CD14-positive monocyte (primary cell): Measurements from ENCODE around the gene KLRC1. TPM values are rescaled to one million over a fixed set of nuclear protein-coding genes. Genes with fewer than 3 reads are reported as not detected.
"Not testable (repeated sequence)": the region's sequence is repeated elsewhere in the genome, so short reads cannot be mapped to it uniquely, and the experiment has no call there.

ENCODE experiments used
- DNase-seq, 3 donors: peaks; one replicate each; pipeline ENCODE4 v3.0.0-alpha.2; 2011 to 2022
- H2AFZ ChIP-seq: 2 replicates; pipeline ENCODE4 v1.6.0; 2012; ENCODE audit warnings: mild to moderate bottlenecking, low read depth, low read length, inconsistent platforms; ENCODE audit not compliant: insufficient read depth, poor library complexity, severe bottlenecking
- H3K27ac ChIP-seq, 2 donors: 1 replicate in 1 of 2; 2 replicates in 1 of 2; pipeline ENCODE4 v1.5.1; 2012 to 2013; ENCODE audit warnings: low read length in 2 of 2, control low read depth in 1 of 2, inconsistent platforms in 1 of 2, low read depth in 1 of 2, mild to moderate bottlenecking in 1 of 2
- H3K27me3 ChIP-seq, 2 donors: one replicate each; pipeline versions ENCODE4 v1.6.0 to v1.6.1; 2011 to 2013; ENCODE audit warnings: low read length in 2 of 2; ENCODE audit not compliant: control insufficient read depth in 2 of 2, insufficient read depth in 2 of 2
- H3K36me3 ChIP-seq, 2 donors: replicated peaks in 1 of 2; 1 replicate in 1 of 2; 2 replicates in 1 of 2; pipeline versions ENCODE4 v1.5.1 to v1.6.1; 2012 to 2013; ENCODE audit warnings: low read length in 2 of 2, control low read depth in 1 of 2, inconsistent platforms in 1 of 2, mild to moderate bottlenecking in 1 of 2; ENCODE audit not compliant: insufficient read depth in 2 of 2, control insufficient read depth in 1 of 2
- H3K4me1 ChIP-seq, 2 donors: 1 replicate in 1 of 2; 2 replicates in 1 of 2; pipeline versions ENCODE4 v1.5.1 to v1.6.1; 2012 to 2013; ENCODE audit warnings: low read length in 2 of 2, control low read depth in 1 of 2, inconsistent platforms in 1 of 2, mild to moderate bottlenecking in 1 of 2, moderate library complexity in 1 of 2; ENCODE audit not compliant: insufficient read depth in 2 of 2, control insufficient read depth in 1 of 2
- H3K4me2 ChIP-seq: replicated peaks from 2 replicates; pipeline ENCODE3; 2012; ENCODE audit warnings: low read length, moderate library complexity, mild to moderate bottlenecking; ENCODE audit not compliant: poor library complexity, severe bottlenecking; ENCODE audit errors: extremely low read depth
- H3K4me3 ChIP-seq, 3 experiments: fragments of 200-600 bp in 1 of 3; sonication (generic) in 1 of 3; replicated peaks in 1 of 3; 1 replicate in 2 of 3; 2 replicates in 1 of 3; pipeline ENCODE4 v1.5.1; 2011 to 2013; ENCODE audit warnings: low read length in 3 of 3, mild to moderate bottlenecking in 3 of 3, control low read depth in 2 of 3, low read depth in 2 of 3, inconsistent platforms in 1 of 3, moderate library complexity in 1 of 3
- H3K79me2 ChIP-seq: 2 replicates; pipeline ENCODE4 v1.6.0; 2012; ENCODE audit warnings: mild to moderate bottlenecking, control low read depth, inconsistent platforms, low read length, moderate library complexity; ENCODE audit not compliant: insufficient read depth
- H3K9ac ChIP-seq: 2 replicates; pipeline ENCODE4 v1.6.0; 2017; ENCODE audit warnings: low read length, mild to moderate bottlenecking; ENCODE audit not compliant: insufficient read depth, poor library complexity, severe bottlenecking
- H3K9me3 ChIP-seq, 2 donors: replicated peaks in 1 of 2; 1 replicate in 1 of 2; 2 replicates in 1 of 2; pipeline versions ENCODE4 v1.5.1 to v1.6.1; 2012 to 2013; ENCODE audit warnings: low read length in 2 of 2, control low read depth in 1 of 2; ENCODE audit not compliant: control insufficient read depth in 1 of 2, insufficient read depth in 1 of 2
- H4K20me1 ChIP-seq: 2 replicates; pipeline ENCODE4 v1.6.0; 2012; ENCODE audit warnings: mild to moderate bottlenecking, low read length, control low read depth, moderate library complexity; ENCODE audit not compliant: insufficient read depth
- H3K27ac Mint-ChIP-seq, 7 donors: one replicate each; pipeline ENCODE4 v1.8.0; 2020; ENCODE audit warnings: mild to moderate bottlenecking in 7 of 7, mixed read lengths in 7 of 7, moderate library complexity in 6 of 7, inconsistent platforms in 2 of 7
- H3K27me3 Mint-ChIP-seq, 3 donors: one replicate each; pipeline ENCODE4 v1.8.0; 2021 to 2022; ENCODE audit warnings: low read depth in 3 of 3, mild to moderate bottlenecking in 3 of 3, mixed read lengths in 3 of 3, moderate library complexity in 3 of 3, inconsistent platforms in 1 of 3
- H3K36me3 Mint-ChIP-seq, 2 donors: one replicate each; pipeline ENCODE4 v1.8.0; 2020; ENCODE audit warnings: mixed read lengths in 2 of 2, inconsistent platforms in 1 of 2, mild to moderate bottlenecking in 1 of 2
- H3K4me1 Mint-ChIP-seq: one replicate; pipeline ENCODE4 v1.8.0; 2020; ENCODE audit warnings: mild to moderate bottlenecking, mixed read lengths
- H3K4me3 Mint-ChIP-seq, 2 donors: one replicate each; pipeline ENCODE4 v1.8.0; 2020; ENCODE audit warnings: mild to moderate bottlenecking in 2 of 2, mixed read lengths in 2 of 2, moderate library complexity in 1 of 2
- H3K9me3 Mint-ChIP-seq, 7 donors: one replicate each; pipeline ENCODE4 v1.8.0; 2020 to 2022; ENCODE audit warnings: mixed read lengths in 7 of 7, mild to moderate bottlenecking in 6 of 7, moderate library complexity in 6 of 7, inconsistent platforms in 2 of 7
- WGBS: methylation state at CpG from one replicate; pipeline ENCODE4 v1.1.5; 2013; ENCODE audit warnings: missing lambda C conversion rate; ENCODE audit not compliant: insufficient coverage; 5-methylcytosine and 5-hydroxymethylcytosine counted together
- intact Hi-C, 2 donors: fragments of 100-400 bp; cut with micrococcal nuclease; formaldehyde crosslinking; loops; one replicate each; pipeline versions ENCODE4 v1.15.0 to v1.15.1; 2023
- polyA plus RNA-seq, 3 donors: library from polyadenylated mRNA; depleted of rRNA in 1 of 3; unstranded in 2 of 3; stranded (reverse) in 1 of 3; fragments of 300-500 nt in 2 of 3; fragments of >200 nt in 1 of 3; fragmentation: Illumina TruSeq in 2 of 3; gene quantifications; 1 replicate in 2 of 3; 2 replicates in 1 of 3; pipeline ENCODE4 v1.2.3, GENCODE V29; 2012 to 2021

The KLRC1 gene
- polyA plus RNA-seq, 3 donors: not detected

DNA sequence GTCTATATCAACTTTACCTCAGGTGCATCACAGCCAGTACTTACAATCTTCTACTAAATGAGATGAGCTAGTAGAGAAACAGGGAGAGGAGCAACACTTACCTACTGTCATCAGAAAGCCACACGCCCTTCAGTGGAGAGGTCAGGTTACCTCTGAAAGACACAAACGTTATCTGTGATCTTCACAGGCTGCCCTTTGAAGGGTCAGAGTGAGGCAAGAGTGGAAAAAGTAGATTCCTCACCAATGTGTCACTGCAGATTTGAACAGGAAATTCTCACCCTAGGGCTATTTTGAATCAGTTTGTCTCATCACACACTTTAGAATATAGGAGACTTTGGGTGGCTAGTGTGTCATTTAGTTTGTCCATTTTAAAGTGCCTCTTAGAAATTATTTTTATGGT lies 15.6 kb downstream of the KLRC1 start:
- H3K9ac ChIP-seq, H3K27me3 Mint-ChIP-seq, H3K4me3 Mint-ChIP-seq, H3K9me3 Mint-ChIP-seq, H3K79me2 ChIP-seq, H3K9me3 ChIP-seq, H3K27me3 ChIP-seq, DNase-seq, H3K4me3 ChIP-seq, H3K27ac Mint-ChIP-seq, H3K4me2 ChIP-seq, H3K4me1 Mint-ChIP-seq, H3K36me3 ChIP-seq, H3K36me3 Mint-ChIP-seq, H3K27ac ChIP-seq, H3K4me1 ChIP-seq, intact Hi-C loops, H2AFZ ChIP-seq, H4K20me1 ChIP-seq: not testable (repeated sequence)
- no CpG with 5 or more reads among the region's 2 CpGs for WGBS

GRCh38 chr12:10435816-10436215 lies 17.4 kb downstream of the KLRC1 start, which contains the start of gene KLRC2:
Gene KLRC2, minus strand, starts transcription at chr12:10436010. Its CDS starts 24 bp downstream, at chr12:10435986.
- H3K36me3 ChIP-seq, H3K9ac ChIP-seq, H2AFZ ChIP-seq, H3K27ac Mint-ChIP-seq, H3K4me3 Mint-ChIP-seq, H3K27me3 Mint-ChIP-seq, H3K79me2 ChIP-seq, H4K20me1 ChIP-seq, H3K9me3 Mint-ChIP-seq, H3K9me3 ChIP-seq, intact Hi-C loops, H3K4me3 ChIP-seq, H3K27ac ChIP-seq, DNase-seq, H3K4me1 Mint-ChIP-seq, H3K27me3 ChIP-seq, H3K36me3 Mint-ChIP-seq, H3K4me1 ChIP-seq, H3K4me2 ChIP-seq: not testable (repeated sequence)
- WGBS: no CpG with 5 or more reads among the region's 3 CpGs

GRCh38 chr12:10430623-10431022 lies 22.6 kb downstream of the KLRC1 start:
- H3K4me3 Mint-ChIP-seq, H4K20me1 ChIP-seq, H3K36me3 ChIP-seq, H3K79me2 ChIP-seq, H3K27ac Mint-ChIP-seq, H3K27me3 ChIP-seq, DNase-seq, H2AFZ ChIP-seq, H3K4me1 Mint-ChIP-seq, H3K4me2 ChIP-seq, H3K9me3 ChIP-seq, H3K4me1 ChIP-seq, H3K4me3 ChIP-seq, intact Hi-C loops, H3K9ac ChIP-seq, H3K9me3 Mint-ChIP-seq, H3K36me3 Mint-ChIP-seq, H3K27ac ChIP-seq, H3K27me3 Mint-ChIP-seq: not testable (repeated sequence)
- no CpG with 5 or more reads among the region's 4 CpGs for WGBS

DNA sequence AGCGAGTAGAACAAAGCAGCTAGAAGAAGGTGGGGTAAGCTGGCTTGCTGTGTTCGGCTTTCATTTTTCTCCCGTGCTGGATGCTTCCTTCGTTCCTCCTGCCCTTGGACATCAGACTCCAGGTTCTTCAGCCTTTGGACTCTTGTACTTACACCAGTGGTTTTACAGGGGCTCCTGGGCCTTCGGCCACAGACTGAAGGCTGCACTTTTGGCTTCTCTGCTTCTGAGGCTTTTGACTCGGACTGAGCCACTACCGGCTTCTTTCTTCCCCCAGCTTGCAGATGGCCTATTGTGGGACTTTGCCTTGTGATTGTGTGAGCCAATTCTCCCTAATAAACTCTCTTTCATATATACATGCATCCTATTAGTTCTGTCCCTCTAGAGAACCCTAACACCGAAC lies 27.2 kb downstream of the KLRC1 start:
- H3K4me1 ChIP-seq, H3K36me3 Mint-ChIP-seq, H3K4me3 Mint-ChIP-seq, H3K36me3 ChIP-seq, H3K9me3 ChIP-seq, H3K4me1 Mint-ChIP-seq, H4K20me1 ChIP-seq, H2AFZ ChIP-seq, intact Hi-C loops, H3K27ac ChIP-seq, DNase-seq, H3K9me3 Mint-ChIP-seq, H3K4me2 ChIP-seq, H3K79me2 ChIP-seq, H3K27me3 ChIP-seq, H3K9ac ChIP-seq, H3K27ac Mint-ChIP-seq, H3K27me3 Mint-ChIP-seq, H3K4me3 ChIP-seq: not testable (repeated sequence)
- WGBS: 100% methylated on average over 1 of the region's 8 CpGs
